HepG2 (cell line): ENCODE data around the gene NPAS2. TPM values are rescaled to one million over a fixed set of nuclear protein-coding genes. Genes with fewer than 3 reads are reported as not detected.

Experiments used
- ATF7 ChIP-seq, 2 experiments: fragments of 450-650 bp in 1 of 2; sonication (generic) in 1 of 2; formaldehyde crosslinking in 1 of 2; IDR thresholded peaks; 2 replicates each; pipeline versions ENCODE4 v1.4.0 to v1.6.1; 2016 to 2020; ENCODE audit warnings: antibody characterized with exemption in 1 of 2, mild to moderate bottlenecking in 1 of 2, missing genetic modification reagents in 1 of 2
- CCDC6 ChIP-seq: sonication (generic); formaldehyde crosslinking; IDR thresholded peaks from 2 replicates; pipeline ENCODE4 v1.8.1; 2022; ENCODE audit warnings: mild to moderate bottlenecking, missing genetic modification reagents, moderate library complexity
- HNRNPH1 ChIP-seq: fragments of 200-400 bp; formaldehyde crosslinking; optimal IDR thresholded peaks from 2 replicates; pipeline ENCODE3; 2017; ENCODE audit warnings: mild to moderate bottlenecking, low read depth, low read length
- HOXA3 ChIP-seq: sonication (generic); formaldehyde crosslinking; IDR thresholded peaks from 2 replicates; pipeline ENCODE4 v1.5.0; 2020; ENCODE audit warnings: missing genetic modification reagents
- KAT8 ChIP-seq: IDR thresholded peaks from 2 replicates; pipeline ENCODE4 v1.6.1; 2016; ENCODE audit warnings: missing genetic modification reagents, missing compliant biosample characterization
- PAF1 ChIP-seq: IDR thresholded peaks from 2 replicates; pipeline ENCODE4 v1.6.1; 2016; ENCODE audit warnings: missing genetic modification reagents, missing compliant biosample characterization
- ZNF563 ChIP-seq: sonication (generic); formaldehyde crosslinking; IDR thresholded peaks from 2 replicates; pipeline ENCODE4 v1.8.0; 2022; ENCODE audit warnings: mild to moderate bottlenecking, moderate library complexity, missing genetic modification reagents
- ZNF567 ChIP-seq: sonication (generic); formaldehyde crosslinking; IDR thresholded peaks from 2 replicates; pipeline ENCODE4 v1.8.1; 2023; ENCODE audit warnings: mild to moderate bottlenecking, missing genetic modification reagents, borderline replicate concordance
- ZNF614 ChIP-seq: IDR thresholded peaks from 2 replicates; pipeline ENCODE4 v1.6.1; 2018; ENCODE audit warnings: missing biosample characterization, missing genetic modification reagents, inconsistent platforms, borderline replicate concordance
- ZNF749 ChIP-seq: sonication (generic); formaldehyde crosslinking; IDR thresholded peaks from 2 replicates; pipeline ENCODE4 v1.8.0; 2022; ENCODE audit warnings: mild to moderate bottlenecking, missing genetic modification reagents, moderate library complexity, borderline replicate concordance
- polyA plus RNA-seq, 8 experiments: library from polyadenylated mRNA; depleted of rRNA in 3 of 8; stranded (reverse) in 7 of 8; unstranded in 1 of 8; fragments of >200 nt; fragmentation: Illumina TruSeq in 4 of 8; extraction: Trizol in 4 of 8; gene quantifications; 2 replicates each; pipeline versions ENCODE4 v1.2.1 to v1.2.3, GENCODE V29; 2011 to 2016; ENCODE audit warnings: low read depth in 4 of 8, missing spikeins in 1 of 8, mixed read lengths in 1 of 8; ENCODE audit not compliant: insufficient read depth in 1 of 8
- total RNA-seq, 5 experiments: library from RNA; depleted of rRNA; stranded (reverse); fragments of >200 nt; fragmentation: Illumina TruSeq; extraction: Trizol; gene quantifications; 2 replicates each; pipeline ENCODE4 v1.2.3, GENCODE V29; 2016; ENCODE audit warnings: low read depth in 1 of 5
- TF ChIP-seq, protein P1 (sequence below): sonication (generic); formaldehyde crosslinking; IDR thresholded peaks from 2 replicates; pipeline ENCODE4 v1.5.0; 2020; ENCODE audit warnings: missing genetic modification reagents
- TF ChIP-seq, protein P2 (sequence below): sonication (generic); formaldehyde crosslinking; IDR thresholded peaks from 2 replicates; pipeline ENCODE4 v1.5.0; 2020; ENCODE audit warnings: missing genetic modification reagents
- TF ChIP-seq, protein P3 (sequence below): sonication (generic); formaldehyde crosslinking; IDR thresholded peaks from 2 replicates; pipeline ENCODE4 v1.5.0; 2020; ENCODE audit warnings: mild to moderate bottlenecking, missing genetic modification reagents
- TF ChIP-seq, protein P4 (sequence below): sonication (generic); formaldehyde crosslinking; IDR thresholded peaks from 2 replicates; pipeline ENCODE4 v1.4.0; 2020; ENCODE audit warnings: missing genetic modification reagents
- TF ChIP-seq, protein P5 (sequence below): sonication (generic); formaldehyde crosslinking; IDR thresholded peaks from 2 replicates; pipeline ENCODE4 v1.5.1; 2020; ENCODE audit warnings: mild to moderate bottlenecking, missing genetic modification reagents
- TF ChIP-seq, protein P6 (sequence below): sonication (generic); formaldehyde crosslinking; IDR thresholded peaks from 2 replicates; pipeline ENCODE4 v1.5.0; 2020; ENCODE audit warnings: mild to moderate bottlenecking, missing genetic modification reagents

The NPAS2 gene
- total and polyA plus RNA-seq, 2 of the 13 experiments (the other 11 are each of a cell fraction or from before 2014, with no cell fraction given), result 14.8 to 37.5 TPM

DNA sequence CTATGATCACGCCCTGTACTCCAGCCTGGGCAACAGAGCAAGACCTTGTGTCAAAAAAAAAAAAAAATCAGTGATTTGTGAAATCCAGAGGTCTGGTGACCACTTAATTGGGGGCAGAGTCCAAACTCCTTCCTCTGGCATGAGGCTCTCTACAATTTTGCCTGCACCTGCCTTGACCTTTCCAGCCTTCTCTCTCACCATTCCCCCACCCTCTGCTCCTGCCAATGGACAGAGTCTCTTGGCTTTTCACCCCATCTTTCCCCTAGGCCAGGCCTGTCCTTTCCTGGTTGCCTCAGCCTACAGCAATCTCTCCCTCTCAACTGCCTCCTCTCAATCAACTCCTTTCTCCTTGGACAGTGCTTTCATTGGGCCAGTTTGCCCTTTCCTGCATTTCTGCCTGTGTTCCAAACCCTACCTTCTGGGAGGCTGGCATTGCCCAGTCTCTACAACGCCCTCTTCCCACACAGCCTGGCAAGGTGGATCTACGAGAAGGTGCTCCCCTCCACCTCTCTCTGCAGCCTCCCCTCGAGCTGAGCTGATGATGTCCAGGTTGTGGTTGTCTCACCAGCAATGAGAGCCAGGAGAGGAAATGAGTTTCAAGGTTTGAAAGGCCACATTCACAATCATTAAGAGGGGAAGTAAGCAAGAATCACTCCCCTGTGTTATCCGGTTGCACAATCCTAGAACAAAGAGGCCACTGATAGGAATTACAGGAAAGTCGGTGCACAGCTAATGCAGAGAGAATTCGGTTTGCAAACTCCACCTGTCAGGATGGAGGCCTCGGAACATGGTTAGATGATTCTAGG is 39.5 kb upstream of the NPAS2 start (continued):
- TF ChIP-seq HNRNPH1 (no peak), ZNF749 (CRISPR knock-in tag) (no peak), CCDC6 (CRISPR knock-in tag) (peak; percentile 70; the same call in 1 of the 2 replicates), KAT8 (CRISPR knock-in tag) (peak; percentile 88), ZNF614 (peak; percentile 99), ZNF563 (CRISPR knock-in tag) (peak; percentile 45; the same call in 1 of the 2 replicates), HOXA3 (peak; percentile 76), ATF7 (IDR thresholded peaks at IDR 0.05) (peak; percentile 23; the same call in 1 of the 2 replicates), ATF7 (CRISPR knock-in tag; IDR thresholded peaks at IDR 0.05) (peak; percentile 83; the same call in 1 of the 2 replicates), PAF1 (CRISPR knock-in tag) (no peak), ZNF567 (peak; percentile 90; the same call in 1 of the 2 replicates)
- TF ChIP-seq, protein P1, sequence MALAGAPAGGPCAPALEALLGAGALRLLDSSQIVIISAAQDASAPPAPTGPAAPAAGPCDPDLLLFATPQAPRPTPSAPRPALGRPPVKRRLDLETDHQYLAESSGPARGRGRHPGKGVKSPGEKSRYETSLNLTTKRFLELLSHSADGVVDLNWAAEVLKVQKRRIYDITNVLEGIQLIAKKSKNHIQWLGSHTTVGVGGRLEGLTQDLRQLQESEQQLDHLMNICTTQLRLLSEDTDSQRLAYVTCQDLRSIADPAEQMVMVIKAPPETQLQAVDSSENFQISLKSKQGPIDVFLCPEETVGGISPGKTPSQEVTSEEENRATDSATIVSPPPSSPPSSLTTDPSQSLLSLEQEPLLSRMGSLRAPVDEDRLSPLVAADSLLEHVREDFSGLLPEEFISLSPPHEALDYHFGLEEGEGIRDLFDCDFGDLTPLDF, result no peak
- TF ChIP-seq, protein P2, sequence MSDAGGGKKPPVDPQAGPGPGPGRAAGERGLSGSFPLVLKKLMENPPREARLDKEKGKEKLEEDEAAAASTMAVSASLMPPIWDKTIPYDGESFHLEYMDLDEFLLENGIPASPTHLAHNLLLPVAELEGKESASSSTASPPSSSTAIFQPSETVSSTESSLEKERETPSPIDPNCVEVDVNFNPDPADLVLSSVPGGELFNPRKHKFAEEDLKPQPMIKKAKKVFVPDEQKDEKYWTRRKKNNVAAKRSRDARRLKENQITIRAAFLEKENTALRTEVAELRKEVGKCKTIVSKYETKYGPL (CRISPR knock-in tag), result no peak
- TF ChIP-seq, protein P3, sequence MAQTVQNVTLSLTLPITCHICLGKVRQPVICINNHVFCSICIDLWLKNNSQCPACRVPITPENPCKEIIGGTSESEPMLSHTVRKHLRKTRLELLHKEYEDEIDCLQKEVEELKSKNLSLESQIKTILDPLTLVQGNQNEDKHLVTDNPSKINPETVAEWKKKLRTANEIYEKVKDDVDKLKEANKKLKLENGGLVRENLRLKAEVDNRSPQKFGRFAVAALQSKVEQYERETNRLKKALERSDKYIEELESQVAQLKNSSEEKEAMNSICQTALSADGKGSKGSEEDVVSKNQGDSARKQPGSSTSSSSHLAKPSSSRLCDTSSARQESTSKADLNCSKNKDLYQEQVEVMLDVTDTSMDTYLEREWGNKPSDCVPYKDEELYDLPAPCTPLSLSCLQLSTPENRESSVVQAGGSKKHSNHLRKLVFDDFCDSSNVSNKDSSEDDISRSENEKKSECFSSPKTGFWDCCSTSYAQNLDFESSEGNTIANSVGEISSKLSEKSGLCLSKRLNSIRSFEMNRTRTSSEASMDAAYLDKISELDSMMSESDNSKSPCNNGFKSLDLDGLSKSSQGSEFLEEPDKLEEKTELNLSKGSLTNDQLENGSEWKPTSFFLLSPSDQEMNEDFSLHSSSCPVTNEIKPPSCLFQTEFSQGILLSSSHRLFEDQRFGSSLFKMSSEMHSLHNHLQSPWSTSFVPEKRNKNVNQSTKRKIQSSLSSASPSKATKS (CRISPR knock-in tag), result no peak
- TF ChIP-seq, protein P4, sequence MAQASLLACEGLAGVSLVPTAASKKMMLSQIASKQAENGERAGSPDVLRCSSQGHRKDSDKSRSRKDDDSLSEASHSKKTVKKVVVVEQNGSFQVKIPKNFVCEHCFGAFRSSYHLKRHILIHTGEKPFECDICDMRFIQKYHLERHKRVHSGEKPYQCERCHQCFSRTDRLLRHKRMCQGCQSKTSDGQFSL (CRISPR knock-in tag), result no peak
- TF ChIP-seq, protein P5, sequence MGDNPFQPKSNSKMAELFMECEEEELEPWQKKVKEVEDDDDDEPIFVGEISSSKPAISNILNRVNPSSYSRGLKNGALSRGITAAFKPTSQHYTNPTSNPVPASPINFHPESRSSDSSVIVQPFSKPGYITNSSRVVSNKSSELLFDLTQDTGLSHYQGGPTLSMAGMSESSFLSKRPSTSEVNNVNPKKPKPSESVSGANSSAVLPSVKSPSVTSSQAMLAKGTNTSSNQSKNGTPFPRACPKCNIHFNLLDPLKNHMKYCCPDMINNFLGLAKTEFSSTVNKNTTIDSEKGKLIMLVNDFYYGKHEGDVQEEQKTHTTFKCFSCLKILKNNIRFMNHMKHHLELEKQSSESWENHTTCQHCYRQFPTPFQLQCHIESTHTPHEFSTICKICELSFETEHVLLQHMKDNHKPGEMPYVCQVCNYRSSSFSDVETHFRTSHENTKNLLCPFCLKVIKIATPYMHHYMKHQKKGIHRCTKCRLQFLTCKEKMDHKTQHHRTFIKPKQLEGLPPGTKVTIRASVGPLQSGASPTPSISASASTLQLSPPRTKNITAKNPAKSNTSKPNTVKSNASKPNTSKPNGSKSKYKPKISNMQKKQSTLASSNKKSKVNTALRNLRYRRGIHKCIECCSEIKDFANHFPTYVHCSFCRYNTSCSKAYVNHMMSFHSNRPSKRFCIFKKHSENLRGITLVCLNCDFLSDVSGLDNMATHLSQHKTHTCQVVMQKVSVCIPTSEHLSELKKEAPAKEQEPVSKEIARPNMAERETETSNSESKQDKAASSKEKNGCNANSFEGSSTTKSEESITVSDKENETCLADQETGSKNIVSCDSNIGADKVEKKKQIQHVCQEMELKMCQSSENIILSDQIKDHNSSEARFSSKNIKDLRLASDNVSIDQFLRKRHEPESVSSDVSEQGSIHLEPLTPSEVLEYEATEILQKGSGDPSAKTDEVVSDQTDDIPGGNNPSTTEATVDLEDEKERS, result peak; percentile 68
- TF ChIP-seq, protein P6, sequence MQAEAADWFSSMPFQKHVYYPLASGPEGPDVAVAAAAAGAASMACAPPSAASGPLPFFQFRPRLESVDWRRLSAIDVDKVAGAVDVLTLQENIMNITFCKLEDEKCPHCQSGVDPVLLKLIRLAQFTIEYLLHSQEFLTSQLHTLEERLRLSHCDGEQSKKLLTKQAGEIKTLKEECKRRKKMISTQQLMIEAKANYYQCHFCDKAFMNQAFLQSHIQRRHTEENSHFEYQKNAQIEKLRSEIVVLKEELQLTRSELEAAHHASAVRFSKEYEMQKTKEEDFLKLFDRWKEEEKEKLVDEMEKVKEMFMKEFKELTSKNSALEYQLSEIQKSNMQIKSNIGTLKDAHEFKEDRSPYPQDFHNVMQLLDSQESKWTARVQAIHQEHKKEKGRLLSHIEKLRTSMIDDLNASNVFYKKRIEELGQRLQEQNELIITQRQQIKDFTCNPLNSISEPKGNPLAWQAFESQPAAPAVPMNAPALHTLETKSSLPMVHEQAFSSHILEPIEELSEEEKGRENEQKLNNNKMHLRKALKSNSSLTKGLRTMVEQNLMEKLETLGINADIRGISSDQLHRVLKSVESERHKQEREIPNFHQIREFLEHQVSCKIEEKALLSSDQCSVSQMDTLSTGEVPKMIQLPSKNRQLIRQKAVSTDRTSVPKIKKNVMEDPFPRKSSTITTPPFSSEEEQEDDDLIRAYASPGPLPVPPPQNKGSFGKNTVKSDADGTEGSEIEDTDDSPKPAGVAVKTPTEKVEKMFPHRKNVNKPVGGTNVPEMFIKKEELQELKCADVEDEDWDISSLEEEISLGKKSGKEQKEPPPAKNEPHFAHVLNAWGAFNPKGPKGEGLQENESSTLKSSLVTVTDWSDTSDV (CRISPR knock-in tag), result no peak
